IMR-90 (cell line): Measurements from ENCODE around the gene DVL1. TPM values are rescaled to one million over a fixed set of nuclear protein-coding genes. Genes with fewer than 3 reads are reported as not detected.

Experiments used
- ATAC-seq: fragments of 200-7000 bp; cut with Tn5 transposase; 2 replicates; pipeline ENCODE4 v1.9.1; 2020; ENCODE audit warnings: low read depth, mild to moderate bottlenecking, moderate library complexity
- BruUV-seq: library from RNA; stranded (reverse); fragments of 400-500 nt; replicated peaks from 2 replicates; lab custom pipeline; 2021; lab: Mats Ljungman, UMichigan
- CTCF ChIA-PET: fragments of 300-600 bp; formaldehyde crosslinking; extraction: SDS; loops from one replicate; lab custom pipeline; 2021; ENCODE audit warnings: antibody characterized with exemption; lab: Yijun Ruan, JAX
- POLR2A ChIA-PET: fragments of 300-600 bp; sonication (Branson Sonifier 250); formaldehyde crosslinking; loops from one replicate; lab custom pipeline; 2022; ENCODE audit warnings: antibody characterized with exemption; ENCODE audit not compliant: unreplicated experiment; lab: Charles Lee
- DNase-seq: peaks from one replicate; pipeline ENCODE4 v3.0.0; 2013
- H2AFZ ChIP-seq: replicated peaks from 2 replicates; pipeline ENCODE3; 2013; ENCODE audit warnings: low read length, mild to moderate bottlenecking; ENCODE audit not compliant: poor library complexity
- H2AK5ac ChIP-seq: 2 replicates; pipeline ENCODE4 v1.6.1; 2013; ENCODE audit warnings: low read depth, low read length, inconsistent platforms
- H2AK9ac ChIP-seq: replicated peaks from 2 replicates; pipeline ENCODE3; 2013; ENCODE audit warnings: mild to moderate bottlenecking, low read depth, low read length, moderate library complexity; ENCODE audit not compliant: poor library complexity
- H2BK120ac ChIP-seq: 2 replicates; pipeline ENCODE4 v1.6.1; 2013; ENCODE audit warnings: low read depth, low read length, inconsistent platforms
- H2BK15ac ChIP-seq: 3 replicates; pipeline ENCODE4 v1.6.1; 2013; ENCODE audit warnings: low read depth, low read length, inconsistent platforms
- H2BK20ac ChIP-seq: 2 replicates; pipeline ENCODE4 v1.6.1; 2013; ENCODE audit warnings: low read depth, mild to moderate bottlenecking, inconsistent platforms, low read length, moderate library complexity
- H2BK5ac ChIP-seq: 2 replicates; pipeline ENCODE4 v1.6.1; 2013; ENCODE audit warnings: mild to moderate bottlenecking, low read depth, low read length, inconsistent platforms; ENCODE audit not compliant: poor library complexity, severe bottlenecking
- H3K14ac ChIP-seq: replicated peaks from 2 replicates; pipeline ENCODE4 v1.6.1; 2013; ENCODE audit warnings: low read depth, low read length, inconsistent platforms
- H3K18ac ChIP-seq: 2 replicates; pipeline ENCODE4 v1.6.1; 2013; ENCODE audit warnings: low read depth, low read length, control low read depth
- H3K23ac ChIP-seq: 2 replicates; pipeline ENCODE4 v1.6.1; 2013; ENCODE audit warnings: low read depth, low read length, inconsistent platforms
- H3K27ac ChIP-seq: 2 replicates; pipeline ENCODE4 v1.5.1; 2013; ENCODE audit warnings: mild to moderate bottlenecking, control low read depth, low read length; ENCODE audit not compliant: insufficient read depth
- H3K27me3 ChIP-seq: 2 replicates; pipeline ENCODE4 v1.6.1; 2013; ENCODE audit warnings: low read length; ENCODE audit not compliant: control insufficient read depth, insufficient read depth
- H3K36me3 ChIP-seq: 2 replicates; pipeline ENCODE4 v1.6.1; 2013; ENCODE audit warnings: low read length, mixed read lengths; ENCODE audit not compliant: control insufficient read depth, insufficient read depth
- H3K4ac ChIP-seq: 2 replicates; pipeline ENCODE4 v1.6.1; 2013; ENCODE audit warnings: low read depth, low read length, inconsistent platforms
- H3K4me1 ChIP-seq: 2 replicates; pipeline ENCODE4 v1.6.1; 2013; ENCODE audit warnings: low read length, mixed read lengths; ENCODE audit not compliant: control insufficient read depth, insufficient read depth
- H3K4me2 ChIP-seq: 2 replicates; pipeline ENCODE4 v1.6.1; 2013; ENCODE audit warnings: low read depth, mild to moderate bottlenecking, control low read depth, low read length, moderate library complexity
- H3K4me3 ChIP-seq: 2 replicates; pipeline ENCODE4 v1.5.1; 2013; ENCODE audit warnings: low read depth, mild to moderate bottlenecking, control low read depth, low read length, moderate library complexity; ENCODE audit not compliant: insufficient read depth
- H3K56ac ChIP-seq: 2 replicates; pipeline ENCODE4 v1.6.1; 2013; ENCODE audit warnings: low read length, inconsistent platforms; ENCODE audit not compliant: insufficient read depth; ENCODE audit errors: extremely low read depth
- H3K79me1 ChIP-seq, 2 experiments: 2 replicates each; pipeline ENCODE4 v1.6.1; 2013; ENCODE audit warnings: low read length in 2 of 2, inconsistent platforms in 1 of 2, low read depth in 1 of 2
- H3K9ac ChIP-seq: 2 replicates; pipeline ENCODE4 v1.6.1; 2013; ENCODE audit warnings: low read depth, low read length, control low read depth
- H3K9me1 ChIP-seq: 2 replicates; pipeline ENCODE4 v1.6.1; 2013; ENCODE audit warnings: low read length, inconsistent platforms; ENCODE audit not compliant: insufficient read depth
- H3K9me3 ChIP-seq: 2 replicates; pipeline ENCODE4 v1.6.1; 2013; ENCODE audit warnings: low read length; ENCODE audit not compliant: control insufficient read depth, insufficient read depth
- H4K20me1 ChIP-seq: 2 replicates; pipeline ENCODE4 v1.6.1; 2013; ENCODE audit warnings: low read length, inconsistent platforms; ENCODE audit not compliant: insufficient read depth
- H4K5ac ChIP-seq: 2 replicates; pipeline ENCODE4 v1.6.1; 2013; ENCODE audit warnings: mild to moderate bottlenecking, low read depth, low read length, control low read depth
- H4K8ac ChIP-seq, 2 experiments: 2 replicates each; pipeline ENCODE4 v1.6.1; 2013; ENCODE audit warnings: low read depth in 2 of 2, low read length in 2 of 2, control low read depth in 1 of 2, inconsistent platforms in 1 of 2
- H4K91ac ChIP-seq: 2 replicates; pipeline ENCODE4 v1.6.1; 2013; ENCODE audit warnings: low read depth, low read length, inconsistent platforms; ENCODE audit not compliant: insufficient read depth
- RAD21 ChIP-seq: IDR thresholded peaks from 2 replicates; pipeline ENCODE4 v1.6.1; 2012; ENCODE audit warnings: low read length, improper control_type of control experiment
- SMC3 ChIP-seq: fragments of 150-350 bp; IDR thresholded peaks from 2 replicates; pipeline ENCODE4 v1.6.1; 2016; ENCODE audit warnings: low read depth, mild to moderate bottlenecking, antibody characterized with exemption, low read length, moderate library complexity
- WGBS, 2 experiments: methylation state at CpG; one replicate each; pipeline versions ENCODE4 v1.1.5 to v1.1.7; 2013; ENCODE audit warnings: missing lambda C conversion rate in 2 of 2; ENCODE audit not compliant: insufficient read length in 1 of 2; ENCODE audit errors: extremely low coverage in 2 of 2; 5-methylcytosine and 5-hydroxymethylcytosine counted together
- dilution Hi-C: fragments of 300-500 bp; cut with HindIII; formaldehyde crosslinking; loops from one replicate; pipeline ENCODE4 v1.14.3; 2018; ENCODE audit warnings: low sequenced_read_pairs; ENCODE audit not compliant: unreplicated experiment
- in situ Hi-C: fragments of 300-500 bp; cut with MboI; formaldehyde crosslinking; loops from 3 replicates; pipeline ENCODE4 v1.14.3; 2019; ENCODE audit warnings: low sequenced_read_pairs, inconsistent platforms, mixed read lengths
- intact Hi-C: fragments of 100-400 bp; cut with micrococcal nuclease; formaldehyde crosslinking; loops from 2 replicates; pipeline ENCODE4 v1.10.0; 2022
- polyA plus RNA-seq, 3 experiments: library from polyadenylated mRNA; depleted of rRNA; stranded (reverse); fragments of >200 nt; gene quantifications; 2 replicates each; pipeline ENCODE4 v1.2.3, GENCODE V29; 2012; ENCODE audit warnings: low replicate concordance in 1 of 3
- total RNA-seq: library from RNA; depleted of rRNA; stranded (reverse); fragments of >200 nt; gene quantifications from 2 replicates; pipeline ENCODE4 v1.2.3, GENCODE V29; 2012

DVL1 gene
- total and polyA plus RNA-seq, 2 of the 4 experiments (the other 2 are of a cell fraction), result 27.2 to 35.9 TPM

DNA sequence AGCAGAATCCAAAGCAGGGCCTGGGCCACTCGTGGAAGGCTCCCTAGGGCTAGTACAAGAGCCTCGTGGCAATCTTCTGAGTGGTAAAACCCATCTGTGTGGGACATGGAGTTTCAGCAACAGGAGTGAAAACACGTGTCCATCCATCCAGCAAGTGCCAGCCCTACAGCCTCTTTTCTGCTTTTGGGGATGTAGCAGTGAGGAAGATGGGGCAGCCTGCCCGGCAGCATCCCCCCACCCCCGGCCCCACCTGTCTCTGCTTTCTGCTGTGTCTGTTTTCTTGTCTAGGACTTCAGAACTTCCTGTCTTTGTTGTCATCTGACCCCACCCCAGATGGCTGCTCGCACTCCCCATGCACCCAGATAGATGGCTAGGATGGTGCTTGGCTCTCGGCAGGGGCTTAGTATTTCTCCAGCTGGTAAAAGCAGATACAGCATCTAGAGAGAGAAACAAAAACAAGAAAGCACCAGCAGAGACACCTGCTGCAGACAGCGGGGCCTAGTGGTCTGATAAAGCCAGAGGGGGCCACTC lies 23.1 kb downstream of the DVL1 start:
- no peak overlapping the region for H4K5ac ChIP-seq
- BruUV-seq, result no TSS peak
- H2BK5ac ChIP-seq, result no peak overlapping the region
- no peak overlapping the region for H3K14ac ChIP-seq
- H4K20me1 ChIP-seq, result peaks cover 48% of the 10 kb centered on the region
- H2BK15ac ChIP-seq, result no peak overlapping the region
- no peak overlapping the region for H3K18ac ChIP-seq
- H3K79me1 ChIP-seq, result peaks cover 7 to 51% of the 10 kb centered on the region in 2 experiments; a peak in 2 of 4 replicates
- peaks cover 9% of the 10 kb centered on the region for H3K9me1 ChIP-seq
- no peak overlapping the region for H2AK5ac ChIP-seq
- peaks cover 7% of the 10 kb centered on the region; the same call in 1 of the 2 replicates for H3K4me1 ChIP-seq
- H2AK9ac ChIP-seq, result peak overlapping the region; percentile 16
- H3K27me3 ChIP-seq, result no peaks in the 10 kb centered on the region
- H3K23ac ChIP-seq, result no peak overlapping the region
- ATAC-seq (no peak), DNase-seq (no peak)
- no peak overlapping the region for H2AFZ ChIP-seq
- in situ Hi-C loops, result no loop called here
- H3K27ac ChIP-seq, result no peak overlapping the region
- dilution Hi-C loops, result no loop called here
- no peaks in the 10 kb centered on the region for H3K9me3 ChIP-seq
- 80% methylated on average over 1 of the region's 8 CpGs; no CpG with 5 or more reads in 1 of the 2 experiments for WGBS, 2 experiments
- H3K56ac ChIP-seq, result no peak overlapping the region
- no peak overlapping the region for H4K8ac ChIP-seq
- intact Hi-C loops, result no loop called here
- TF ChIP-seq SMC3 (no peak), RAD21 (no peak)
- H3K36me3 ChIP-seq, result peaks cover 5% of the 10 kb centered on the region
- no peak overlapping the region for H3K4ac ChIP-seq
- H2BK20ac ChIP-seq, result no peak overlapping the region
- no peak overlapping the region for H3K4me3 ChIP-seq
- ChIA-PET CTCF (no interaction called here), POLR2A (no interaction called here)
- H3K4me2 ChIP-seq, result no peak overlapping the region
- H3K9ac ChIP-seq, result no peak overlapping the region
- H4K91ac ChIP-seq, result no peak overlapping the region
- no peak overlapping the region for H2BK120ac ChIP-seq
